ENCODE results near the gene TRABD2B. TPM values are rescaled to one million over a fixed set of nuclear protein-coding genes. Genes with fewer than 3 reads are reported as not detected.

TRABD2B gene
- 1.4 TPM for total RNA-seq
- long read RNA-seq, full-length matches to known transcripts = 1 of 2 reads
- long read RNA-seq, partial matches to known transcripts = 1 of 2 reads
- long read RNA-seq, other reads (novel, unspliced or antisense) = 0 of 2 reads

GRCh38 chr1:47997289-47998200 lies at the start of gene TRABD2B:
Gene TRABD2B, minus strand, starts transcription at chr1:47997385.
- H3K4me1 ChIP-seq = peaks cover 22% of the 10 kb centered on the region
- peak within 1 kb of the TSS; percentile 73 for H3K4me3 ChIP-seq
- TF ChIP-seq CTCF (IDR thresholded peaks at IDR 0.05; ENCODE audit: borderline replicate concordance) = peak; percentile 96
- no peaks in the 10 kb centered on the region for H3K36me3 ChIP-seq
- DNase-seq = peak; percentile 82
- intact Hi-C loops (cut with micrococcal nuclease) = loop anchor here (10.0 kb wide), 3 partner anchors 67 to 253 kb away; no protein-coding TSS in a partner anchor
- no peaks in the 10 kb centered on the region for H3K9me3 ChIP-seq (replicated peaks)
- H3K27ac ChIP-seq (replicated peaks) = peak within 1 kb of the TSS; percentile 74
- peaks cover 84% of the 10 kb centered on the region for H3K27me3 ChIP-seq (ENCODE audit: low read depth)

GRCh38 chr1:48044311-48044710 lies 47.1 kb upstream of the TRABD2B start:
- Histone ChIP-seq H3K27ac (replicated peaks) (no peak overlapping the region), H3K4me1 (peaks cover 38% of the 10 kb centered on the region), H3K36me3 (no peaks in the 10 kb centered on the region), H3K27me3 (ENCODE audit: low read depth) (peaks cover 34% of the 10 kb centered on the region), H3K4me3 (no peak overlapping the region), H3K9me3 (replicated peaks) (no peaks in the 10 kb centered on the region)
- intact Hi-C loops (cut with micrococcal nuclease) = no loop called here
- DNase-seq = no peak
- TF ChIP-seq CTCF (IDR thresholded peaks at IDR 0.05; ENCODE audit: borderline replicate concordance) = no peak

- H3K4me1 ChIP-seq = peaks cover 39% of the 10 kb centered on the region
Observed at GRCh38 chr1:48043622-48044021, 46.4 kb upstream of the TRABD2B start.

GRCh38 chr1:48040154-48040553 lies 43.0 kb upstream of the TRABD2B start:
- intact Hi-C loops (cut with micrococcal nuclease) = no loop called here
- H3K27ac ChIP-seq (replicated peaks) = peak overlapping the region; percentile 27
- no peak overlapping the region for H3K4me3 ChIP-seq
- no peaks in the 10 kb centered on the region for H3K9me3 ChIP-seq (replicated peaks)
- no peak for TF ChIP-seq CTCF (IDR thresholded peaks at IDR 0.05; ENCODE audit: borderline replicate concordance)
- no peaks in the 10 kb centered on the region for H3K36me3 ChIP-seq
- H3K27me3 ChIP-seq (ENCODE audit: low read depth) = peaks cover 46% of the 10 kb centered on the region
- no peak for DNase-seq
- peaks cover 29% of the 10 kb centered on the region for H3K4me1 ChIP-seq

More at GRCh38 chr1:48043622-48044021, 46.4 kb upstream of the TRABD2B start:
- H3K27ac ChIP-seq (replicated peaks) = no peak overlapping the region
- DNase-seq = no peak
- peaks cover 33% of the 10 kb centered on the region for H3K27me3 ChIP-seq (ENCODE audit: low read depth)
- intact Hi-C loops (cut with micrococcal nuclease) = no loop called here
- TF ChIP-seq CTCF (IDR thresholded peaks at IDR 0.05; ENCODE audit: borderline replicate concordance) = no peak
- no peaks in the 10 kb centered on the region for H3K9me3 ChIP-seq (replicated peaks)
- no peaks in the 10 kb centered on the region for H3K36me3 ChIP-seq
- H3K4me3 ChIP-seq = no peak overlapping the region

- H3K27ac ChIP-seq (replicated peaks) = no peak overlapping the region
- H3K4me3 ChIP-seq = no peak overlapping the region
- H3K4me1 ChIP-seq = peaks cover 29% of the 10 kb centered on the region
- H3K27me3 ChIP-seq (ENCODE audit: low read depth) = peaks cover 46% of the 10 kb centered on the region
- no peak for DNase-seq
- H3K9me3 ChIP-seq (replicated peaks) = no peaks in the 10 kb centered on the region
- no peak for TF ChIP-seq CTCF (IDR thresholded peaks at IDR 0.05; ENCODE audit: borderline replicate concordance)
- intact Hi-C loops (cut with micrococcal nuclease) = no loop called here
- no peaks in the 10 kb centered on the region for H3K36me3 ChIP-seq
Observed at GRCh38 chr1:48039088-48040054, 42.2 kb upstream of the TRABD2B start.
